ENCODE results near the gene MMP15.
"Not testable (repeated sequence)": the region's sequence is repeated elsewhere in the genome, so short reads cannot be mapped to it uniquely, and the experiment has no call there.

MMP15 gene

DNA sequence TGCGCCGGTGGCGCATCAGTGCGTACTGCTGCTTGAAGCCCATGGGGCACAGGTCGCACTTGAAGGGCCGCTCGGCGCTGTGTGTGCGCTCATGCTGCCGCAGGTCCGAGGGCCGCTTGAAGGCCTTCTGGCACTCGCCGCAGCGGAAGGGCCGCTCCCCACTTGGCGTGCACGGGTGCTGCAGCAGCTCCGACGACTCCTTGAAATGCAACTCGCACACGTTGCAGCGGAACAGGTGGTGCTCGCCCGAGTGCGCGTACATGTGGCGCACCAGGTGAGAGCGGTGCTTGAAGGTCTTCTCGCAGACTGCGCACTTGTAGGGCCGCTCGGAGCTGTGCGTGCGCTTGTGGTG is 28.4 kb upstream of the MMP15 start:
- no peak for DNase-seq

DNA sequence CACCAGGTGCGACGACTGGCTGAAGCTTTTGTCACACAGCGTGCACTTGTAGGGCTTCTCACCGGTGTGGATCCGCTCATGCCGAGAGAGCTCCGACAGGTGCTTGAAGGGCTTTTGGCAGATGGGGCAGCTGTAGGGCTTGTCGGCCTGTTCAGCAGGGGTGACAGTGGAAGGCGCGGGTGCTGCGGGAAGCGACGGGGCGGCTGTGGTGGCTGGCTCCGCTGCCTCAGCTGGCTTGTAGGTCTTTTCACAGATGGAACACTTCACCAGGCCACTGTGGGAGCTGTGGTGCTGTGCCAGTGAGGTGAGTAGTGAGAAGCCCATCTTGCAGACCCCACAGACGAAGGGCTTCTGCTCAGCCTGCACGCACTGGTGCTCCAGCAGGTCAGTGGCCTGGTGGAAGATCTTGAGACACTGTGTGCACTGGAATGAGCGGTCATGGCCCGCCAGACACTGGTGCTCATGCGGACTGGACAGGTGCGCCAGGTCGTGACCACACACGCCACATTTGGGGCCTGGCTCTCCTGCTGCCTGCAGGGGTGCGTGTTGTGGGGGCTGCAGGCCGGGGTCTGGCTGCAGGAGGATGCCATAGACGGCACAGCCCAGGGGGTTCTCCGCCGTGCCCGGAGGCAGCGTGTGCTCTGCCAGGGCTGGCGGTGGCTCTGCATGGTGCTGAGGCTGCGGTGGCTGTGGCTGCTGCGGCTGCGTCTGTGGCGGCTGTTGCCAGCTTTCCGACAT is 27.9 kb upstream of the MMP15 start:
- DNase-seq: no peak

DNA sequence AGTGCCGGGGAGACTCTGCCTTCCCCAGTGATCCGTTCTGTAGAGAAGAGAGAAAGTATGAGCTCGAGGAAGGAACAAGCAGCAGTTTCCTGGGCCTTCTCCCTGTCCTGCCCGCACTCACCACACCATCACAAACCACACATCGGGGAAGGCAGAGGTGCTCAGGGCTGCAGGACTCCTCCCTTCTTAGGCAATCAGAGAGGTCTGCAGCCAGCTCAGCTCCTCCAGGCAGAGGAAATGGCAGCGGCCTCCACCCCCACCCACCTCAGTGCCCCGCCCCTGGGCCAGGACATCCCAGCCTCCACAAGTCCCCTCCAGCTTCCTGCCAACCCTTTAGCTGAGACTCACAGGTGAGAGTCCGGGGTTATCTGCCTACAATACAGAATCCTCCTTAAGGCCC is 27.1 kb upstream of the MMP15 start:
- no peak for DNase-seq

DNA sequence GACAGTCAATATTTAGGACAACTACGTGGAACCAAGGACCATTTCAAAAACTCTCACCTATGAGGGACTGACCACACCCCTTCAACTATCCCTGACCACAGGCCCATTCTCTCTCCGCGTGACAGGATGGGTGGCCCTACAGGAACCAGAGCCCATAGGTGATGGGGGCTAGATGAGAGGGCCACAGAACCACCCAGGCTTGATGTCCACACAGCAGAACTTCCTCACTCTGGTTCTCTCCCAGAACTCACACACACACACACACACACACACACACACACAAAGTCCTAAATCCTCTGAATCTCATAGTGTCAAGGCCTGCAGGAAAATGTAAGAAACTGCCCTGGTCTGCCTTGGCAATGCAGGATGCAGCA is 26.6 kb upstream of the MMP15 start:
- DNase-seq: no peak

- DNase-seq: no peak
Observed at GRCh38 chr16:57999366-57999970, 26.1 kb upstream of the MMP15 start.

- no peak for DNase-seq
Observed at GRCh38 chr16:57999971-58000705, 25.4 kb upstream of the MMP15 start, which contains the start of gene ZNF319. ZNF319 (minus strand) TSS chr16:58000672; CDS start chr16:57998265, 2,407 bp downstream.

GRCh38 chr16:58000706-58001676 is 24.6 kb upstream of the MMP15 start, which contains the start of gene USB1:
USB1 (plus strand) TSS chr16:58001407; CDS start chr16:58001484, 77 bp downstream.
- peak; percentile 39 for DNase-seq

- no peak for DNase-seq
Observed at GRCh38 chr16:58001781-58002415, 23.7 kb upstream of the MMP15 start.

DNA sequence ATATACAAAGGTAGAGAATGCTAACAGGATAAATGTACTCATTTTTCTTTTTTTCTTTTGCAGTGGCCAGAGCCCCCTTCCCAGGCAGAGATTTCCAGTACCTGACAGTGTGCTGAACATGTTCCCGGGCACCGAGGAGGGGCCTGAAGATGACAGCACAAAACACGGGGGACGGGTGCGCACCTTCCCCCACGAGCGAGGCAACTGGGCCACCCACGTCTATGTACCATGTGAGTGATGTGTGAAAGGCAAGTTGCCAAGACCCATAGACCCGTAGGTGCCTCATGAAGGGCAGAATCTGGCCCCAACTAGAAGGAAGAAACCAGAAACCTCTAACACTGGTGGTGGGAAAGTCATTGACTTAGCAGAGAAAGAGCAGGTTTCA is 23.1 kb upstream of the MMP15 start:
- DNase-seq: no peak

DNA sequence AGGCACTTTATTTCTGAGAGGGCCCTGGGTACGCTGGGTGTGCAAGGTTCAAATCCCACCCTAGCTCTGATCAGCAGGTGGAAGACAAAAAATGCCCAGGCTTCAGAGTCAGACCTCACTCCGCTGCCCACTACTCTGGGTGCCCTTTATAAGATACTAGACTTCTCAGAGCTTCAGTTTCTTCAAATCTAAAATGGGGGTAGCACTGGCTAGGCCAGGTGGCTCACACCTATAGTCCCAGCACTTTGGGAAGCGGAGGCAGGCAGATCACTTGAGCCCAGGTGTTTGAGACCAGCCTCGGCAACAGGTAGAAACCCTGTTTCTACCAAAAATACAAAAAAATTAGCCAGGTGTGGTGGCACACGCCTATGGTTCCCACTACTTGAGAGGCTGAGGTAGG is 22.6 kb upstream of the MMP15 start:
- no peak for DNase-seq

GRCh38 chr16:58004736-58005135 is 20.8 kb upstream of the MMP15 start:
- DNase-seq: not testable (repeated sequence)

GRCh38 chr16:58009856-58010416 is 15.6 kb upstream of the MMP15 start:
- no peak for DNase-seq

DNA sequence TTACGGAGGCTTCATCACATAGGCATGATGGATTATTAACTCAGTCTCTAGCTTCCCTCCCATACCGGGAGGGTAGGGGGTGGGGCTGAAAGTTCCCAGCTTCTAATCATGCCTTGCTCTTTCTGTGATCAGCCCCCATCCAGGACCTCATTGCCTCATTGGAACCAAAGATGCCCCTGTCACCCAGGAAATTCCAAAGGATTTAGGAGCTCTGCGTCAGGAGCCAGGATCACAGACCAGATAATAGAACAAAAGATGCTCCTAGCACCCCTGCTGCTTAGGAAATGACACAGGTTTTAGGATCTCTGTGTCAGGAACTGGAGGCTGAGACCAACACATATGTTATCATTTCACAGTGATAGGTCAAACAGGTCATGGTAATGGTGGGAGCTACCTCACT is 14.7 kb upstream of the MMP15 start:
- no peak for DNase-seq

DNA sequence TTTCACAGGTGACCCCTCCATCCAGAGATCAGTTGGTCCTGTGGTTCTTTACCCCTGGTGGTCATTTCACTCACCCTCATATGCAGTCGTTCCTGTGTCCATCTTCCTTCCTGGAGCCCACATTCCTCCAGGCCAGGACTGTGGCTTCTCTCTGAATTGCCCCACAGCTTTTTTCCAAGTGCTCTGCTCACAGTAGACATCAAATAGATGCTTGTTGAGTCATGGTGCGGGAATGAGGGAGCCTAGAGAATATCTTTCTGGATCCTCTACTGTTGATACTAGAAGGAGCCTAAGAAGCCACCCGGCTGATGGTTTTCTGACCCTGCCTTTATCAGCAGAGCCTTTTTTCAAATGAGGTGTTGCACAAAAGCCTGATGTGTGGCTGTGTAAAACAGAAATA is 13.9 kb upstream of the MMP15 start:
- no peak for DNase-seq

DNA sequence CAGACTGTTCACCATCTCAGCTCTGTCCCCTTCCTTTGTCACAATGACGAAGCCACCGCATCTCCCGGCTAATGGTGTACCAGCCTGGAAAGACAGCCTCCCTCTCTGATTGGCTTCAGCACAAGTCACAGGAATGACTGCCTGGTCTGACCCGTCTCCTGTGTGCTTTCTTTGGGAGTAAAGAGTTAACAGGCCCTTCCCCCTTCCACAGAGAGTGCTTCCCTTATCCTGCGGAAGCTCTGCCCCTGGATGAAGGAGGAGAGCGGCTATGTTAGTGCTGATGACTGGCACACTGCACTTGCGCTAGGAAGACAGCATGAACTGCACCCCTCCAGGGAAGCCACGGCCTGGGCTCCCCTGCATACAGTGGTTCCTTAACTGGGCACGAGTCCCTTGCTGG is 13.1 kb upstream of the MMP15 start:
- DNase-seq: no peak

- no peak for DNase-seq
Observed at GRCh38 chr16:58013201-58013956, 12.2 kb upstream of the MMP15 start.

DNA sequence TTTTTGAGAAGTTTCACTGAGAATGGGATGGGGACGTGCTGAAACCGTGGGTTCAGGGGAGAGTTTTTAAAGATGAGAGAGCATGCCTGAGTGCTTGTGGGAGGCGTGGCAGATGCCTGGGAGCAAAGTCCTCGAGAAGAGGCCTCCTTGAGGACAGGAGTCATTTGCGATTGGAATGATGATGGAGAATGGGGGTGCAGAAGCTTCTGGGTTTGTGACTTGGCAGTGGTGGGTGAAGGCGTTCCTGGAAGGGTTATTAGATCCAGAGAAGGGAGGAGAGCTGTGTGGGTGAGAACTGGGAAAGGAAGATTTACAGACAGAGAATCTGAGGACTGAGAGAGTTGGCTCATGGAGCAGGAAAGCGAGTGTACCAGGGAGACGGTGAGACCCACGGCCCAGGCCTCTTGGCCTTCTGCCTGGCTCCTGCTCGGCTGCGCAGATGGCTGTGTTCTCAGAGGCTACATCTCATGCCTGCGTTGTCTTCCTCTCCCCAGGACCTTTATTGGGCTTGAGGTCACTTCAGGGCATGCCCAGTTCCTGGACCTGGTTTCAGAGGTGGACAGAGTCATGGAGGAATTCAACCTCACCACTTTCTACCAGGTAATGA is 8.6 kb upstream of the MMP15 start:
- no peak for DNase-seq

DNA sequence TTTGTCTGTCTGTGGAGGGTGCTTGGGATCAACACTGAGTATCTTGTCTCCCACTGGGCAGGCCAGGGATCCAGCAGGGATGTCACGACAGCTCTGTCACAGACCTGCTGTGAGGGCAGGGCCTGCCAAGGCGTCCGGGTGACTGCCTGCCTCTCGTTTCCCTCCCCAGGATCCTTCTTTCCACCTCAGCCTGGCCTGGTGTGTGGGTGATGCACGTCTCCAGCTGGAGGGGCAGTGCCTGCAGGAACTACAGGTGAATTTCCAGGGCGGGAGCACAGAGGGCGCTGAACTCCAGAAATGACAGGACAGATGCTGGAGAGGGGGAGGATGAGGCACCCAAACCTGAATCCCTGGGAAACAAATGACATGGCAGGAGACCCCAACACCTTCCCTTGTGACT is 6.8 kb upstream of the MMP15 start:
- no peak for DNase-seq

- no peak for DNase-seq
Observed at GRCh38 chr16:58019866-58020538, 5.6 kb upstream of the MMP15 start.

Measured in NCI-H748 treated with DMSO at 0.1 percent for 48 hours (cell line).